ENCODE data around the gene ATP13A4.

Gene ATP13A4

GRCh38 chr3:193391902-193392301 is 162.8 kb downstream of the ATP13A4 start:
- no peak for DNase-seq

GRCh38 chr3:193389335-193389734 is 165.4 kb downstream of the ATP13A4 start:
- DNase-seq, result no peak

GRCh38 chr3:193388361-193388760 is 166.3 kb downstream of the ATP13A4 start:
- no peak for DNase-seq

GRCh38 chr3:193387596-193387995 is 167.1 kb downstream of the ATP13A4 start:
- DNase-seq, result no peak

- DNase-seq, result no peak
Measured at GRCh38 chr3:193378706-193379105, 176.0 kb downstream of the ATP13A4 start, which contains the start of gene ATP13A5. ATP13A5 (minus strand) TSS chr3:193378753; CDS start chr3:193378725, 28 bp downstream.

- no peak for DNase-seq
Measured at GRCh38 chr3:193377591-193377990, 177.1 kb downstream of the ATP13A4 start.

- DNase-seq, result no peak
Measured at GRCh38 chr3:193375614-193376013, 179.1 kb downstream of the ATP13A4 start.

GRCh38 chr3:193372783-193373182 is 181.9 kb downstream of the ATP13A4 start:
- DNase-seq, result no peak

GRCh38 chr3:193367868-193368267 is 186.8 kb downstream of the ATP13A4 start:
- no peak for DNase-seq

- no peak for DNase-seq
Measured at GRCh38 chr3:193357291-193357690, 197.4 kb downstream of the ATP13A4 start.

GRCh38 chr3:193354423-193354822 is 200.3 kb downstream of the ATP13A4 start:
- DNase-seq, result no peak

All from right hindlimb (tissue), 1 donor.